Erythroblast (primary cell): ENCODE data around the gene DLX2.

ENCODE experiments used
- DNase-seq, 2 experiments: peaks; one replicate each; lab custom pipeline; 2025; lab: John Stamatoyannopoulos, UW
- GATA1 ChIP-seq: IDR thresholded peaks from 2 replicates; pipeline ENCODE4 v1.6.1; 2011; ENCODE audit warnings: low read depth, mild to moderate bottlenecking, control low read depth, low read length, moderate library complexity
- POLR2A ChIP-seq: IDR thresholded peaks from 2 replicates; pipeline ENCODE4 v1.6.1; 2011; ENCODE audit warnings: mild to moderate bottlenecking, low read length

The DLX2 gene

DNA sequence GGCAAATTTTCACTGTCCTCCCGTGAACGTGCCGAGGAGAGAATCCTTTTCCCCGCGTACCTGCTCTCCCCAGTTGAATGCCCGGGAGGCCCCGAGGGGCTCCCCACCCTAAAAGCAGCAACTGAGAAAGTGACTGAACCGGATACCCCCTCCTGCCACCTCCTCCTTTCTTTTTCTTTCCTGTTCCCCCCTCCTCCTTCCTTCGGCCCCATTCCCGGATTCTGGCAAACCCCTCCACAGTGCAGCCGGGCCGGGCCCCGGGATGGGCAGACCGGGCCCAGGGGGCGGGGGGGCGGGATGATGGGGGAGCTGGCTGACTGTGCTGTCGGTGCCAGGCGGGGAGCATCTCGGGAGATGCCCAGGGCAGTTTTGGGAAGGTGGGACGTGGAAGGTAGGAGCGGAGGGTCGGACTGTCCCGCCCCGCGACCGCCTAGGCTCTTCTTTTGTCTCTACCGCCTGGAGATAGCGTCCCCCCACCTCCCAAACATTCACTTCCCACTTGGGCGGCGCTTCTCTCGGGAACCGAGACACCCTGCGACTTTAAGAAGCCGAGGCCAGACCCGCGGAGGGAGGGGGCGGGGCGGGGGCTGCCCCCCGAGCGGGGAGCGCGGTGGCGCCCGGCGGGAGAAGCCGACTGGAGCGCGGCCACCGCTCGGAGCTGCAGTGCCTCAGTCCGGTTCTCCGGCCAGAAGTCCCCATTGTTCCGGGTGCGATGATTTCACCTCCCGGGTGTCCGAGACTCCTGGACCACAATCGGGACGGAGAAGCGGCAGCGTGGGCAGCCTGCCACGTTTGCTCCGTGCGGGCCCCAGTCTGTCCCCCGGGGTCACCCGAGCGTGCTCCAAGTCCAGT lies 8.2 kb downstream of the DLX2 start:
- no peak for TF ChIP-seq GATA1
- no peak for TF ChIP-seq POLR2A
- DNase-seq = peak in 1 of 2 experiments; percentile 31

- DNase-seq = peak in 1 of 2 experiments; percentile 38
- no peak for TF ChIP-seq POLR2A
- TF ChIP-seq GATA1 = no peak
Measured at GRCh38 chr2:172093416-172094293, 9.0 kb downstream of the DLX2 start.

GRCh38 chr2:172092716-172093415 lies 9.8 kb downstream of the DLX2 start:
- DNase-seq = no peak
- no peak for TF ChIP-seq POLR2A
- TF ChIP-seq GATA1 = no peak

- DNase-seq = peak in 1 of 2 experiments; percentile 37
- TF ChIP-seq POLR2A (no peak), GATA1 (no peak)
Measured at GRCh38 chr2:172091761-172092566, 10.7 kb downstream of the DLX2 start.

DNA sequence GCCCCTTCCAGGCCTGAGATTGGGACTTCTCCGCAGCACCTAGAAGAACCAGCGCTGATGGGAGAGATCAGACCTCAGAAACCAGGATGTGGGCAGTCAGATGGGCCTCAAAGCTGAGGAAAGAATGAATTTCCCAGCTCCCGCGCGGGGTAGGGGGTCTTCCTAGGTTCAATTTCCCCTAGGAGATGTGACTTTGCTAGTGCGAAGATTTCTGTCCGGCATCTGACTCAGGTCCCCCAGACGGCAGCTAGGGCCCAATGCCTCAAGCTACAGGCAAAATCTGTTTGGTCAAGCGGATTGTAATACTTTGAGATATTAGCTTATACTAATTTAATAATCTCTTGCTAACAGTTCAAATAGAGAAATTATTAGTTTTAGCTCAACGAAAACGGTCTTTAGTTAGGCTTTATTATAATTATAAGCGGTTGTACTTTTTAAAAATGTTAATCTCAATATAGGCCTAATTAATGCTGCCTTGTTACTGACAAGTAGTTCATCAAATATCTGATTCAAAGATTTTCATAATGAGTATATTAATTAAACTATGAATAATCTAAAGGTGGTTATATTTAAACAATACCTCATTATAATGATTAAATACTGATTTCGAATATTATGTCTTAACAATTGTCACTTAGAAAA lies 11.6 kb downstream of the DLX2 start:
- no peak for TF ChIP-seq GATA1
- TF ChIP-seq POLR2A = no peak
- no peak for DNase-seq

GRCh38 chr2:172090044-172090961 lies 12.4 kb downstream of the DLX2 start:
- no peak for DNase-seq
- TF ChIP-seq POLR2A (no peak), GATA1 (no peak)

DNA sequence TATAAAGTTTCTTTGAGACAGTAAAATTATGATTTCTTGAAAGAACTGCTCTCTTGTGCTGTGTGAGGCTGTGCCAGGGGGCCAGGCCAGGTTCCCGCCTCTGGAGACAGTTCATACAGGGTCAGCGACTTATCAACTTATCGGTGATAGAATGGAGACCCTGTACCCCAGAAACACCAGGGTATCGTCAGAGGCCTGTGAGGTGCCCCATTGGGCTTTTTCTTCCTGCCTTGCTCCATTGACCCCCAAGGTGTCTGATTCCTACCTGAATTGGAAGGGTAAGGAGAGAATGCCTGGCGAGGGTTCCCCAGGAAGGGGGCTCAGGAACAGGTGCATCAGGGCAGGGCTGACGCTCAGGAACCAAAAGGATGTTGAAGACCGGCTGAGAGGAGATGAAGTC lies 13.1 kb downstream of the DLX2 start:
- TF ChIP-seq GATA1 (no peak), POLR2A (no peak)
- DNase-seq = no peak

DNA sequence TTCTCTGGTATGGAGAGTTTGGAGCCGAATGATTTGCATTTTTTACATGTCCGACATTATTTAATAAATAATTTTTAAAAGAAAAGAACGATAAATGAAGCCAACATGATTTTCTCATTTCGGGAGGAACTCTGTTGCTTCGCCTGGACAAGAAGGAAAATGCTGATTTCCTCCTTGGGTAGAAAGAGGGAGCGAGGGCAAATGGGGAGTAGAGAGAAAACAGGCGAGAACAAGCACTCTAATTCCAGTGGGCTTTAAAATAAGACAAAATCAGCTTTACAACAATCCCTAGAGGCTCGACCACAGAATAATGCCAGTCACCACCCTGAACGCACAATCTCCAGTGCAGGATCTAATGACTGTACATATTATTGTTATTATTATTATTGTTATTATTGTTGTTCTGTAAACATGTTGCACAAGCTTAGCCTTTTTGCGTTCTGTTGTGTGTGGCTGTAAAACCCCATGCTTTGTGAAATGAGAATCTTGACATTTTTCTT lies 13.6 kb downstream of the DLX2 start:
- no peak for DNase-seq
- TF ChIP-seq POLR2A = no peak
- TF ChIP-seq GATA1 = no peak

DNA sequence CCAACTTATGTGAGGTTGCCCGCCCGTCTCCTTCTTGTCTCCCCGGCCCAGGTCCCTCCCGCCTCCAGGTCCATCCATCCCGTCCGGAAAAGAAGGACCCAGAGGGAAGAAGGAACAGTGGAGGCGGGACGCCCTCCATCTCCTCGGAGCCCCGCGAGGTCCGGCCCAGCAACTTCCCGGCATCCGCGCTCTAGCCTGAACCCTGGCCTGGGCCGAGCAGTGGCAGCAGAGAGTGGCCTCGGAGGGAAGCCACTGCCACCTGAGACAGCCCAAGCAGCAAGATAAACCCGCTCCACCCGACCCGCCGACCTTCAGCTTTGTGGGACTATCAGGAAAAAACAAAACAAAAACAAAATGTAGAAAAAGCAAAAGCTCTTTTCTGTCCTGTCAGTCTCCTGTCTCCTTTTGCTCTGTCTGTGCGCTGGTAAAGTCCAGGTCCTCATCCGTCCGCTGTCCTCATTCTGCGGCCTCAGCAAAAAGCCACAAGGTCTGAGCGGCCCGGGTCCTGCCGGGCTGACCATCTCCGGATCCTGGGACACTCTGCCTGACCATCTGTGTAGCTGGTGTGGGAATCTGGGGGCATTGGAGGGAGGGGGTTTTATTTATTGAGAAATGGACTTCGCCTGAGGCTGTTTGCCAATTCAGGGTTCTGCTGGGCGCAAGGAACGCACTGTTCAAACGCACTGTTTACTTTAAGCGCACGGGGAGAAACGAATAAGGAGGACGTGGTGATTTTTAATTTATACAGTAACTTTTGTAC lies 14.3 kb downstream of the DLX2 start:
- TF ChIP-seq GATA1 (no peak), POLR2A (no peak)
- peak in 1 of 2 experiments; percentile 30 for DNase-seq

DNA sequence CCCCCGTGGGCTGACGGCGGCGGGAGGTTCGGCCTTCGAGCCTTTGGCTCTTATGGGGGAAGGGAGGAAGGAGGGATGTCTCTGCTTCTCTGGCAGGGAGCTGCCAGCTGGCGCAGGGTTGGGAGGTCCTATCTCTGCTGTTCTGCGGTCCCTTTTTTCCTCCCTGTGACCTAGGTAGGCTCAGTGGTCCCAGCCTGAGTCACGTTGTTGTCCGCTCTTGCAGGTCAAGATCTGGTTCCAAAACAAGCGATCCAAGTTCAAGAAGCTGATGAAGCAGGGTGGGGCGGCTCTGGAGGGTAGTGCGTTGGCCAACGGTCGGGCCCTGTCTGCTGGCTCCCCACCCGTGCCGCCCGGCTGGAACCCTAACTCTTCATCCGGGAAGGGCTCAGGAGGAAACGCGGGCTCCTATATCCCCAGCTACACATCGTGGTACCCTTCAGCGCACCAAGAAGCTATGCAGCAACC lies 14.9 kb downstream of the DLX2 start:
- DNase-seq = peak in 1 of 2 experiments; percentile 43
- TF ChIP-seq POLR2A = no peak
- no peak for TF ChIP-seq GATA1
